GM23338 (cell line): ENCODE results near the gene ANKRA2. TPM values are rescaled to one million over a fixed set of nuclear protein-coding genes. Genes with fewer than 3 reads are reported as not detected.

Source experiments
- ATAC-seq: fragments of 200-7000 bp; cut with Tn5 transposase; 3 replicates; pipeline ENCODE4 v1.9.1; 2020
- DNase-seq: peaks from one replicate; pipeline ENCODE4 v3.0.0-alpha.2; 2015; ENCODE audit warnings: low spot score
- H2AFZ ChIP-seq: fragments of 200-600 bp; sonication (generic); 2 replicates; pipeline ENCODE4 v1.8.0; 2016; ENCODE audit warnings: antibody characterized with exemption, mild to moderate bottlenecking, moderate library complexity
- H3F3A ChIP-seq: fragments of 200-600 bp; sonication (generic); replicated peaks from 2 replicates; pipeline ENCODE4 v1.8.0; 2017; ENCODE audit warnings: antibody characterized with exemption, mixed run types, low read depth
- H3K27ac ChIP-seq: fragments of 200-600 bp; sonication (generic); 2 replicates; pipeline ENCODE4 v1.6.1; 2016; ENCODE audit warnings: low read depth
- H3K27me3 ChIP-seq: fragments of 200-600 bp; sonication (generic); 2 replicates; pipeline ENCODE4 v1.8.0; 2016; ENCODE audit warnings: mild to moderate bottlenecking, mixed run types, moderate library complexity; ENCODE audit not compliant: insufficient read depth
- H3K36me3 ChIP-seq: fragments of 200-600 bp; sonication (generic); 2 replicates; pipeline ENCODE4 v1.8.0; 2016; ENCODE audit warnings: mild to moderate bottlenecking; ENCODE audit not compliant: insufficient read depth
- H3K4me1 ChIP-seq: fragments of 200-600 bp; sonication (generic); 2 replicates; pipeline ENCODE4 v1.8.0; 2016; ENCODE audit warnings: mild to moderate bottlenecking, moderate library complexity; ENCODE audit not compliant: insufficient read depth
- H3K4me2 ChIP-seq: fragments of 200-600 bp; sonication (generic); 2 replicates; pipeline ENCODE4 v1.7.1; 2017; ENCODE audit warnings: mixed run types
- H3K4me3 ChIP-seq: fragments of 200-600 bp; sonication (generic); 2 replicates; pipeline ENCODE4 v1.6.1; 2016; ENCODE audit warnings: mixed run types
- H3K79me2 ChIP-seq: fragments of 200-600 bp; sonication (generic); replicated peaks from 2 replicates; pipeline ENCODE4 v1.8.0; 2017; ENCODE audit warnings: mild to moderate bottlenecking; ENCODE audit not compliant: insufficient read depth
- H3K9me2 ChIP-seq: fragments of 200-600 bp; sonication (generic); 2 replicates; pipeline ENCODE4 v1.8.0; 2017; ENCODE audit not compliant: insufficient read depth
- H4K20me1 ChIP-seq: fragments of 200-600 bp; sonication (generic); replicated peaks from 2 replicates; pipeline ENCODE4 v1.8.0; 2017; ENCODE audit warnings: mild to moderate bottlenecking; ENCODE audit not compliant: insufficient read depth
- H3K27ac Mint-ChIP-seq: 2 replicates; pipeline ENCODE4 v1.8.0; 2020; ENCODE audit warnings: inconsistent platforms, mild to moderate bottlenecking, moderate library complexity, mixed read lengths
- H3K27me3 Mint-ChIP-seq: 3 replicates; pipeline ENCODE4 v1.8.0; 2022; ENCODE audit warnings: low read depth, mild to moderate bottlenecking, moderate library complexity, mixed read lengths, inconsistent platforms; ENCODE audit not compliant: insufficient read depth, poor library complexity
- H3K36me3 Mint-ChIP-seq: 3 replicates; pipeline ENCODE4 v1.8.0; 2021; ENCODE audit warnings: low read depth, mild to moderate bottlenecking, inconsistent platforms, moderate library complexity, mixed read lengths
- H3K4me1 Mint-ChIP-seq: 3 replicates; pipeline ENCODE4 v1.8.0; 2020; ENCODE audit warnings: mild to moderate bottlenecking, inconsistent platforms, mixed read lengths
- H3K4me3 Mint-ChIP-seq: 3 replicates; pipeline ENCODE4 v1.8.0; 2021; ENCODE audit warnings: moderate library complexity, mild to moderate bottlenecking, inconsistent platforms, mixed read lengths
- H3K9me3 Mint-ChIP-seq: 3 replicates; pipeline ENCODE4 v1.8.0; 2020; ENCODE audit warnings: moderate library complexity, mild to moderate bottlenecking, inconsistent platforms, mixed read lengths
- CTCF ChIP-seq, 2 experiments: fragments of 200-600 bp in 1 of 2; sonication (generic) in 1 of 2; conservative IDR thresholded peaks; 2 replicates each; pipeline versions ENCODE4 v1.5.1 to v1.6.1; 2016 to 2017; ENCODE audit warnings: antibody characterized with exemption in 2 of 2, low read depth in 2 of 2, mild to moderate bottlenecking in 2 of 2, moderate library complexity in 1 of 2
- ETS1 ChIP-seq: IDR thresholded peaks from 2 replicates; pipeline ENCODE4 v1.6.1; 2016; ENCODE audit warnings: antibody characterized with exemption
- EZH2 ChIP-seq: fragments of 200-600 bp; sonication (generic); IDR thresholded peaks from one replicate; pipeline ENCODE4 v1.8.0; 2017; ENCODE audit warnings: antibody characterized with exemption, mild to moderate bottlenecking, low read depth; ENCODE audit not compliant: unreplicated experiment
- JUNB ChIP-seq: IDR thresholded peaks from one replicate; pipeline ENCODE4 v1.6.1; 2016; ENCODE audit warnings: antibody characterized with exemption; ENCODE audit not compliant: unreplicated experiment
- REST ChIP-seq: IDR thresholded peaks from one replicate; pipeline ENCODE4 v1.6.1; 2018; ENCODE audit warnings: antibody characterized with exemption; ENCODE audit not compliant: unreplicated experiment
- STAT1 ChIP-seq: IDR thresholded peaks from one replicate; pipeline ENCODE4 v1.6.1; 2016; ENCODE audit warnings: antibody characterized with exemption; ENCODE audit not compliant: unreplicated experiment
- ZNF462 ChIP-seq: fragments of 250-450 bp; sonication (Bioruptor Pico); IDR thresholded peaks from 2 replicates; pipeline ENCODE4 v1.5.0; 2020; ENCODE audit warnings: mild to moderate bottlenecking, moderate library complexity
- polyA plus RNA-seq: library from polyadenylated mRNA; unstranded; fragments of >200 nt; fragmentation: Nextera tagmentation; extraction: Ambion mirVana; gene quantifications from 2 replicates; pipeline ENCODE4 v1.2.1, GENCODE V29; 2016
- total RNA-seq: library from RNA; depleted of rRNA; stranded (reverse); fragments of >200 nt; shearing (Covaris generic); gene quantifications from 2 replicates; pipeline ENCODE4 v1.2.3, GENCODE V29; 2014

Gene ANKRA2
- total and polyA plus RNA-seq, 2 experiments from 2014 or later, result 13.1 to 15.3 TPM

GRCh38 chr5:73544429-73545402 lies 20.7 kb downstream of the ANKRA2 start (continued):
- TF ChIP-seq REST (no peak), STAT1 (no peak), CTCF (conservative IDR thresholded peaks at IDR 0.05; ENCODE audit: low read depth in 2 of 2) (no peak)

- H3K4me2 ChIP-seq, result no peak overlapping the region
- no peak overlapping the region for H3K4me3 Mint-ChIP-seq
- H4K20me1 ChIP-seq, result no peaks in the 10 kb centered on the region
- no peaks in the 10 kb centered on the region for H3K79me2 ChIP-seq
- ATAC-seq (no peak), DNase-seq (no peak)
- peaks cover 4% of the 10 kb centered on the region; the same call in 1 of the 2 replicates for H3K9me2 ChIP-seq
- H3K27me3 ChIP-seq, result no peaks in the 10 kb centered on the region
- peaks cover 4% of the 10 kb centered on the region; the same call in 2 of the 3 replicates for H3K4me1 Mint-ChIP-seq
- H3K36me3 Mint-ChIP-seq, result no peaks in the 10 kb centered on the region
- H2AFZ ChIP-seq, result 0 out of 2 replicates have a peak overlapping the region, but pooled peaks have one; percentile 1
- no peaks in the 10 kb centered on the region for H3F3A ChIP-seq
- H3K4me3 ChIP-seq, result no peak overlapping the region
- no peak overlapping the region for H3K27ac Mint-ChIP-seq
- no peak overlapping the region for H3K27ac ChIP-seq
- H3K27me3 Mint-ChIP-seq, result peaks cover 7% of the 10 kb centered on the region
- no peaks in the 10 kb centered on the region for H3K4me1 ChIP-seq
- no peaks in the 10 kb centered on the region for H3K9me3 Mint-ChIP-seq
- H3K36me3 ChIP-seq, result no peaks in the 10 kb centered on the region
- TF ChIP-seq EZH2 (no peak), JUNB (no peak), ETS1 (no peak), STAT1 (no peak), ZNF462 (no peak)
Observed at GRCh38 chr5:73542020-73542419, 23.4 kb downstream of the ANKRA2 start.
